Ectodermal cell (in vitro differentiated cells): Measurements from ENCODE around the gene THSD4.

Experiments used
- H3K27ac ChIP-seq: 2 replicates; pipeline ENCODE4 v1.7.0; 2013; ENCODE audit warnings: mild to moderate bottlenecking, low read depth, low read length; ENCODE audit not compliant: insufficient read depth, poor library complexity, severe bottlenecking
- H3K27me3 ChIP-seq: 2 replicates; pipeline ENCODE4 v1.7.0; 2013; ENCODE audit warnings: mild to moderate bottlenecking, low read length; ENCODE audit not compliant: insufficient read depth, control insufficient read depth, poor library complexity, severe bottlenecking
- H3K36me3 ChIP-seq: one replicate; pipeline ENCODE4 v1.7.0; 2013; ENCODE audit warnings: low read length; ENCODE audit not compliant: control insufficient read depth, insufficient read depth
- H3K4me1 ChIP-seq: one replicate; pipeline ENCODE4 v1.7.0; 2013; ENCODE audit warnings: low read length; ENCODE audit not compliant: control insufficient read depth, insufficient read depth
- H3K4me3 ChIP-seq: 2 replicates; pipeline ENCODE4 v1.7.0; 2013; ENCODE audit warnings: low read depth, low read length, control low read depth; ENCODE audit not compliant: insufficient read depth
- H3K9me3 ChIP-seq: 2 replicates; pipeline ENCODE4 v1.7.0; 2013; ENCODE audit warnings: mild to moderate bottlenecking, low read length, moderate library complexity; ENCODE audit not compliant: control insufficient read depth
- WGBS, 2 experiments: methylation state at CpG; one replicate each; pipeline ENCODE4 v1.1.7; 2013; ENCODE audit warnings: missing lambda C conversion rate in 2 of 2; 5-methylcytosine and 5-hydroxymethylcytosine counted together

Gene THSD4

GRCh38 chr15:71790081-71790480, 674.8 kb downstream of the THSD4 start:
- no peaks in the 10 kb centered on the region for H3K9me3 ChIP-seq

GRCh38 chr15:71791975-71792374, 676.7 kb downstream of the THSD4 start:
- H3K9me3 ChIP-seq, result no peaks in the 10 kb centered on the region
- no peak overlapping the region for H3K27ac ChIP-seq
- no peaks in the 10 kb centered on the region for H3K4me1 ChIP-seq
- H3K4me3 ChIP-seq, result no peak overlapping the region
- H3K27me3 ChIP-seq, result no peaks in the 10 kb centered on the region
- H3K36me3 ChIP-seq, result no peaks in the 10 kb centered on the region
- 94 to 96% methylated on average over 7 of the region's 7 CpGs for WGBS, 2 experiments

More at GRCh38 chr15:71790081-71790480, 674.8 kb downstream of the THSD4 start:
- H3K27ac ChIP-seq, result no peak overlapping the region
- 94 to 96% methylated on average over 10 of the region's 10 CpGs for WGBS, 2 experiments
- H3K36me3 ChIP-seq, result no peaks in the 10 kb centered on the region
- no peaks in the 10 kb centered on the region for H3K27me3 ChIP-seq
- no peak overlapping the region for H3K4me3 ChIP-seq
- no peaks in the 10 kb centered on the region for H3K4me1 ChIP-seq

DNA sequence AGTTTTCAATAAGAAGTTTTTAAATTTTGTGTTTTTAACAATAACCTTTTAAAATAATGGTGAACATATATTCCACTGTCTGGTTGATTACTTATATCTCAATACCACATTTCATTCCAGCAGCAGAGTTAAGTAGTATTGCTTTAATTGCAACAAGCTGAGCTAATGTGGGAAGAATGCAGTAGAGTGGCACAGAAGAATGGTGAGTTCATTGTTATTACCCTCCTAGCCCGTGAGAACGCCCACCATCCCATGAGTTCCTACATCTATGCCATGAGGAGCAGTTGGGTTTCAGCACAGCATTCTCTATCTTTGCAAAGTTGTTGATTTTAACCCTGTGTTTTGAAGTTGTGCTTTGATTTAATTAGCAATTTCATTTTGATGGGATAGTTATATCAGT, 677.2 kb downstream of the THSD4 start:
- no peaks in the 10 kb centered on the region for H3K36me3 ChIP-seq
- H3K27ac ChIP-seq, result no peak overlapping the region
- no peak overlapping the region for H3K4me3 ChIP-seq
- H3K27me3 ChIP-seq, result no peaks in the 10 kb centered on the region
- no peaks in the 10 kb centered on the region for H3K4me1 ChIP-seq
- no peaks in the 10 kb centered on the region for H3K9me3 ChIP-seq
- WGBS, 2 experiments, result 80 to 85% methylated on average over 2 of the region's 2 CpGs

- H3K4me3 ChIP-seq, result no peak overlapping the region
- no peak overlapping the region for H3K27ac ChIP-seq
- H3K27me3 ChIP-seq, result no peaks in the 10 kb centered on the region
- H3K4me1 ChIP-seq, result no peaks in the 10 kb centered on the region
- H3K9me3 ChIP-seq, result no peaks in the 10 kb centered on the region
- no peaks in the 10 kb centered on the region for H3K36me3 ChIP-seq
- WGBS, 2 experiments, result 91 to 96% methylated on average over 6 of the region's 6 CpGs
These were observed 683.4 kb downstream of the THSD4 start for GRCh38 chr15:71798641-71799040.

- Histone ChIP-seq H3K36me3 (no peaks in the 10 kb centered on the region), H3K27ac (no peak overlapping the region), H3K4me1 (no peaks in the 10 kb centered on the region), H3K9me3 (no peaks in the 10 kb centered on the region), H3K4me3 (no peak overlapping the region), H3K27me3 (no peaks in the 10 kb centered on the region)
- 92 to 93% methylated on average over 3 of the region's 3 CpGs for WGBS, 2 experiments
These were observed 684.9 kb downstream of the THSD4 start for GRCh38 chr15:71800190-71800589.

GRCh38 chr15:71800835-71801745, 685.8 kb downstream of the THSD4 start:
- H3K27ac ChIP-seq, result no peak overlapping the region
- no peaks in the 10 kb centered on the region for H3K9me3 ChIP-seq
- no peak overlapping the region for H3K4me3 ChIP-seq
- no peaks in the 10 kb centered on the region for H3K27me3 ChIP-seq
- 70% methylated on average over 17 of the region's 17 CpGs for WGBS, 2 experiments
- H3K36me3 ChIP-seq, result no peaks in the 10 kb centered on the region
- H3K4me1 ChIP-seq, result no peaks in the 10 kb centered on the region

GRCh38 chr15:71801935-71802655, 686.8 kb downstream of the THSD4 start:
- H3K27me3 ChIP-seq, result no peaks in the 10 kb centered on the region
- H3K27ac ChIP-seq, result no peak overlapping the region
- 95 to 97% methylated on average over 24 of the region's 24 CpGs for WGBS, 2 experiments
- H3K9me3 ChIP-seq, result no peaks in the 10 kb centered on the region
- H3K4me1 ChIP-seq, result peaks cover 8% of the 10 kb centered on the region
- no peak overlapping the region for H3K4me3 ChIP-seq
- no peaks in the 10 kb centered on the region for H3K36me3 ChIP-seq

GRCh38 chr15:71802770-71803169, 687.5 kb downstream of the THSD4 start:
- 85 to 89% methylated on average over 20 to 21 of the region's 21 CpGs for WGBS, 2 experiments
- H3K36me3 ChIP-seq, result no peaks in the 10 kb centered on the region
- H3K27me3 ChIP-seq, result no peaks in the 10 kb centered on the region
- no peak overlapping the region for H3K27ac ChIP-seq
- H3K9me3 ChIP-seq, result no peaks in the 10 kb centered on the region
- H3K4me3 ChIP-seq, result no peak overlapping the region
- H3K4me1 ChIP-seq, result peaks cover 15% of the 10 kb centered on the region

GRCh38 chr15:71804226-71804625, 689.0 kb downstream of the THSD4 start:
- Histone ChIP-seq H3K27ac (no peak overlapping the region), H3K9me3 (no peaks in the 10 kb centered on the region), H3K27me3 (no peaks in the 10 kb centered on the region), H3K4me1 (peaks cover 25% of the 10 kb centered on the region), H3K36me3 (no peaks in the 10 kb centered on the region), H3K4me3 (no peak overlapping the region)
- 86 to 87% methylated on average over 5 of the region's 5 CpGs for WGBS, 2 experiments

DNA sequence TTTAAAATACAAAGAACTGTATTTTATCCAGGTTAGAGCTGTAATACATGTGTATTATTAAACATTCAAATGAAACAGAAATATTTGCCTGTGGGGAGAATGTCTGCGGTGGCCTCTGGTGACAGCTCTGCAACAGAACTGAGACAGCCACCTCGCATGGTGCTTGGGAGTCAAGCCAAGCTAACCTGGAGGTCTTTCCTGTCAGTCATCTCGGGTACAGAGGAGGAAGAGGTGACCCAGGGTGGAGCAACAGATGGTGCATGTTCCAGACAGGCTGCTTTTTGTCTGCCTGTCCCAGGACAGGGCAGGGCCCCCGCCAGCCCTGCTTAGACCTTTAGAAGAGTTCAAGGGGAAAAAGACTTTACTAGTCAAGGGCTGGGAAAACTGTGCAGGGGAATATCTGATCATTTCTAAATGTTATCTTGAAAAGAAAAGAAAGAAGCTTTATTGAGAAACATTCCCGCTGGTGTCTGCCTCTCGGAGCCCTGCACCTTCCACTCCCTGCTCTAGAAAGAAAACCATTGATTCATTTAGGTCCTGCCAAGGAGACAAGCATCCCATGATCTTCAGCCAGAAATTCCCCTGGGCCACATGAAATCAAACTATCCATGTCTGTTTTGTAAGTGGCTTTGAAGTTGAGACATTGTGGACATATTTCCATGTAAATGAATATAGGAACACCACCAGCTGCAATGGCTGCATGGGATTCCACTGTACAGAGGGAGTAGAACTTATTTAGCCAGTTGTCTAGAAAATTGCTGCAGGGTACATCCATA, 689.6 kb downstream of the THSD4 start:
- no peak overlapping the region for H3K4me3 ChIP-seq
- H3K9me3 ChIP-seq, result no peaks in the 10 kb centered on the region
- H3K27me3 ChIP-seq, result no peaks in the 10 kb centered on the region
- H3K4me1 ChIP-seq, result peaks cover 25% of the 10 kb centered on the region
- H3K36me3 ChIP-seq, result no peaks in the 10 kb centered on the region
- WGBS, 2 experiments, result 86 to 92% methylated on average over 6 of the region's 6 CpGs
- no peak overlapping the region for H3K27ac ChIP-seq
